Body of pancreas (tissue), 4 donors: ENCODE data around the gene RASGRP1.

Experiments
- CTCF ChIP-seq, 7 experiments: fragments of 450-650 bp in 4 of 7; fragments of 200-600 bp in 3 of 7; sonication (generic) in 3 of 7; IDR thresholded peaks; one replicate each; pipeline ENCODE4 v1.5.1; 2016 to 2019; ENCODE audit warnings: antibody characterized with exemption in 7 of 7
- POLR2A ChIP-seq, 3 donors: fragments of 450-650 bp; IDR thresholded peaks; one replicate each; pipeline ENCODE4 v1.6.1; 2016; ENCODE audit warnings: antibody characterized with exemption in 3 of 3, mild to moderate bottlenecking in 2 of 3

DNA sequence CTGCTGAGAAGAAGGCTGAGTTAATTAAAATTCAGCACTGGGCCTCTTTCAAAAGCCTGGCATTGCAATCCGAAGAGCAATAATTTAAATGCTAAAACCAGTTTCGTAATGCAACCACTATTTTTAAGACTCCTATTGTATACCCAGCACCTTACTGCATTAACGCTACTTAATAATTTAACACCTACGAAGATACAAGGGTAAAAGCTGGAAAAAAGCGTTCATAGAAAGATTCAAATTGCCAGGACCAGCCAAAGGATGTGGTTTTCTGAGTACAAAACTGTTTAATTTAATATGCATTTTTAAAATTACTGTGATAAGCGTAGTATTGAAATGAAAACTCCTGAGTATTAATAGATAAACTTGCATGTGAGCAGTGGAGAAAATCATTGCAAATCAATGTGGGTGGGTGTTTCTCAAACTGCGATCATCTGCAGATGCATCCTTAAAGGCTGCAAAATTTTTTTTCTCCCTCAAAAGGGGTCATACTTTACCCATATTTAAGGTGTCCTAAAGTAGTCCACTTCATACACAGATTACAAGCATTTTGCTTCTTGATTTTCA, 12.9 kb upstream of the RASGRP1 start:
- TF ChIP-seq CTCF (IDR thresholded peaks at IDR 0.05) (no peak), POLR2A (IDR thresholded peaks at IDR 0.05) (no peak)
